NT2/D1 (cell line): Measurements from ENCODE around the gene TBC1D5.

Source experiments
- DNase-seq: peaks from one replicate; pipeline ENCODE4 v3.0.0-alpha.2; 2011; ENCODE audit warnings: low read depth, low spot score
- H3K27me3 ChIP-seq: 2 replicates; pipeline ENCODE4 v1.6.0; 2011; ENCODE audit warnings: mild to moderate bottlenecking; ENCODE audit not compliant: insufficient read length, insufficient read depth
- H3K36me3 ChIP-seq: 2 replicates; pipeline ENCODE4 v1.6.1; 2011; ENCODE audit warnings: mild to moderate bottlenecking, low read length, mixed read lengths; ENCODE audit not compliant: insufficient read depth, insufficient read length
- H3K4me1 ChIP-seq: 2 replicates; pipeline ENCODE4 v1.5.1; 2011; ENCODE audit not compliant: insufficient read depth, insufficient read length
- H3K4me3 ChIP-seq: 2 replicates; pipeline ENCODE4 v1.5.1; 2011; ENCODE audit warnings: low read depth; ENCODE audit not compliant: insufficient read length
- H3K9ac ChIP-seq: 2 replicates; pipeline ENCODE4 v1.6.0; 2011; ENCODE audit warnings: low read depth; ENCODE audit not compliant: insufficient read length
- H3K9me3 ChIP-seq: 2 replicates; pipeline ENCODE4 v1.5.1; 2011; ENCODE audit warnings: mild to moderate bottlenecking, low read length; ENCODE audit not compliant: insufficient read depth
- SUZ12 ChIP-seq: IDR thresholded peaks from 2 replicates; pipeline ENCODE4 v1.6.1; 2011; ENCODE audit not compliant: insufficient read length, insufficient read depth; ENCODE audit errors: extremely low read depth
- YY1 ChIP-seq: IDR thresholded peaks from 2 replicates; pipeline ENCODE4 v1.6.1; 2011; ENCODE audit not compliant: insufficient read length, insufficient read depth
- ZNF274 ChIP-seq: IDR thresholded peaks from 2 replicates; pipeline ENCODE4 v1.6.1; 2011; ENCODE audit warnings: mild to moderate bottlenecking, low read depth, low read length

Gene TBC1D5

DNA sequence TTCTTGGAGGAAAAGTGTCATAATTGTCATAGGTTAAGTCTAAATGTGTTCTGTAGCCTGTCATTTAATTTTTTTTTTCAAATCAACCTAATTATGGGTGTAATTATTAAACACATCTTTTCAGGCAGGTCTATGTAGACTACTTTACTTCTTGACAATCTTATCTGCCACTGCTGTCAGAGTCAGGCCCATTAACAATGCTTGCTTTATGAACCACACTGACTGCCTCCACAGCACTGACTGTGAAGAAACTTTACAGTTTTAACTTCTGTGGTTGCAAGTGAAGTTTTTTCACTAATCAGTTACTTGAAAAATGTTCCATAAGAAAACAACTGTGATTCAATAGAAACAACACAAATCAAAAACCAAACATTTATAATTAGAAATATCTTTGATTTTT is 449.9 kb downstream of the TBC1D5 start:
- no peak overlapping the region for H3K4me3 ChIP-seq
- peaks cover 2% of the 10 kb centered on the region for H3K4me1 ChIP-seq
- TF ChIP-seq YY1 (no peak), ZNF274 (no peak), SUZ12 (no peak)
- no peak overlapping the region for H3K9ac ChIP-seq
- DNase-seq: no peak
- no peaks in the 10 kb centered on the region for H3K9me3 ChIP-seq
- H3K36me3 ChIP-seq: no peaks in the 10 kb centered on the region
- H3K27me3 ChIP-seq: no peaks in the 10 kb centered on the region

DNA sequence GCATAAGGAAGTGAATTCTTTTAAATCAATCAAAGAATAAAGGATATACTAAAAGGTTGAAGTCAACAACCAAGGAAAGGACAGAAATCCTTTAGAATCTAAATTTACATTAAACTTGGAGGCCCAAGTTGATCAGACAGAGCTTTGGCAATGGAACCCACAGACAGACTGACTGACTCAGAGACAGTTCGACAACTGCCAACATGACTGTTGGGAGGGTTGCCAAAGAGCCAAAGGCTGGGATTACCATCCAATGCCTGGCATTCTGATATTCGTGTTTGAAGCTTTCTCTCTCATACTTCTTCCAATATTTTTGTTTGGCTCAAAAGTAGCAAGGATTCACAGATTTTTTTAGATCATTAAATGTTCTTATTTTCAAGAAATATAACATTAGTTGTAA is 451.5 kb downstream of the TBC1D5 start:
- TF ChIP-seq SUZ12 (no peak), YY1 (no peak), ZNF274 (no peak)
- H3K36me3 ChIP-seq: no peaks in the 10 kb centered on the region
- no peak for DNase-seq
- H3K9me3 ChIP-seq: no peaks in the 10 kb centered on the region
- H3K4me1 ChIP-seq: peaks cover 2% of the 10 kb centered on the region
- H3K27me3 ChIP-seq: no peaks in the 10 kb centered on the region
- H3K4me3 ChIP-seq: no peak overlapping the region
- H3K9ac ChIP-seq: no peak overlapping the region

DNA sequence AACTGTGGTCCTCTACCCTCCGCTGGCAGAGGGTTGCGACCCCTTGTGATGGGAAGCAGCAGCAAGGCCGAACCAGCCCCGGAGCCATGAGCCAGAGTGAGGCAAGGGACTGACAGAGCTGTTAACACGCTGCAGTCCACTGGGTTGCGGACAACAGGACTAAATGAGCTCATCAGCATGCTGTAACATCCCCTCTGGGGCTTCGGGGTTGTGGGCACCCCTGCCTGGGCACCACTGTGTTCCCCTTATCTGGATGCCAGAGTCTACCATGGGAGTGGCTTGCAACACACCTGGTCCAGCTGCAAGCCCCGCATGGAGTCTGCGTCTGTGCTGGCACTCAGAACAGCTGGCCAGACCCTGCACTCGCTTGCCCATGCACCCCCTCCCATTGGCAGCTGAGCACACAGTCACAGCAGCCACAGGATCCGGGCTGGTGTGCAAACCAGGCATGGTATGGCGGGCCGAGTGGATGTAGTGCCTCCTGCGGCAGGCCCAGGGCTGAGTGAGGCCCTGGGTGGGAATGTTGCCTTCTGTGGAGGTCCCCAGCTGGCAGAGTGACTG is 453.5 kb downstream of the TBC1D5 start:
- no peak for TF ChIP-seq SUZ12
- no peak for TF ChIP-seq YY1
- Histone ChIP-seq H3K9ac (no peak overlapping the region), H3K4me3 (no peak overlapping the region), H3K36me3 (no peaks in the 10 kb centered on the region), H3K4me1 (peaks cover 2% of the 10 kb centered on the region), H3K27me3 (no peaks in the 10 kb centered on the region), H3K9me3 (no peaks in the 10 kb centered on the region)
- DNase-seq: no peak

DNA sequence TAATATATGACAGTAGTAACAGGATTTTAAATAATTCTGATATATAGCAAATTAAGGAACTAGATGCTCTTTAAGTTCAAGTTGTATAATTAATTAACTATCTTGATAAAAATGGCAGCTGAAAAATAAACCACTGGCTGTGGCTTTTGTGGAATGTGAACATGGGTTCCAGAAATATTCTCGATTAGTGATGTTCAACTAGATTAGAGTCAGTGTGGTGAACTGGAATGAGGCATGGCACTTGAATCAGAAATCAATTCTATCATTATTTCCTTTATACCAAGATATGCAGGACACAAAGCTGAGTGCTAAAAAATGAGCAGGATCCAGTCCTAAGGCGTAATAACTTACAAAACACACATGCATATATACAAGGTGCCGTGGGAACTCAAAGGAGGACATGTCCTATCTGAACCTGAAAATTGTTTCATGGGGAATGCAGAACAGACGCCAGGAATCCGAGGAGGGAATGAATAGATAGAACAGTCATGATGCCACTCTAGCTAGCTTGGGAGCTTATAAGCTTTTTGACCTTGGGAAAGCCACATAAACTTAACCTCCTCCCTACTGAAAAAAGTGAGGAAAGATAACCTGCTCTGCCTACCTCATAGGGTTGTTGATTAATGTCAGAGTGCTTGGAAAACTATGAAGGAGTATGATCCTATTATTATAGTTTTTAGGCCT is 455.3 kb downstream of the TBC1D5 start:
- no peaks in the 10 kb centered on the region for H3K27me3 ChIP-seq
- no peak for TF ChIP-seq SUZ12
- no peak for TF ChIP-seq ZNF274
- no peak for TF ChIP-seq YY1
- no peaks in the 10 kb centered on the region for H3K36me3 ChIP-seq
- no peak overlapping the region for H3K9ac ChIP-seq
- no peak overlapping the region for H3K4me3 ChIP-seq
- peaks cover 2% of the 10 kb centered on the region for H3K4me1 ChIP-seq
- no peak for DNase-seq
- no peaks in the 10 kb centered on the region for H3K9me3 ChIP-seq

DNA sequence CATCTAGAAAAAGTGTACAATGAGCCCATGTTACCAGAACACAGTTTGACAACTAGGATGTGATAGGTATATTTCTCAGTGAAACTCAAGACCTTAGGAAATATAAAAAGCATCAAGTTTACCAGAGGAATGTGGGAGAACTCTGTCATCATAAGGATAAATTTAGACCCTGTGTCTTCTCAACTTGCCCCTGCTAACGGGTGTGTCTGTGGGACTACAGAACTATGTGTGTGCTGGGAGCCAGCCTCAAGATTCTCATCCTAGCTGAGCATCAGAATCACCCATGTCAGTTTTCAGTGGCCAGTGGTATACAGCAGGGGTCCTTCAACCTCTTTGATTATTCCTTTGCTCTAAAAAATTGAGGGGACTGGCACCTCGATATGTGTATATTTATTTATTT is 464.4 kb downstream of the TBC1D5 start:
- DNase-seq: no peak
- H3K36me3 ChIP-seq: no peaks in the 10 kb centered on the region
- H3K27me3 ChIP-seq: no peaks in the 10 kb centered on the region
- TF ChIP-seq ZNF274 (no peak), YY1 (no peak), SUZ12 (no peak)
- H3K9me3 ChIP-seq: no peaks in the 10 kb centered on the region
- H3K4me1 ChIP-seq: no peaks in the 10 kb centered on the region
- H3K4me3 ChIP-seq: no peak overlapping the region
- H3K9ac ChIP-seq: no peak overlapping the region

DNA sequence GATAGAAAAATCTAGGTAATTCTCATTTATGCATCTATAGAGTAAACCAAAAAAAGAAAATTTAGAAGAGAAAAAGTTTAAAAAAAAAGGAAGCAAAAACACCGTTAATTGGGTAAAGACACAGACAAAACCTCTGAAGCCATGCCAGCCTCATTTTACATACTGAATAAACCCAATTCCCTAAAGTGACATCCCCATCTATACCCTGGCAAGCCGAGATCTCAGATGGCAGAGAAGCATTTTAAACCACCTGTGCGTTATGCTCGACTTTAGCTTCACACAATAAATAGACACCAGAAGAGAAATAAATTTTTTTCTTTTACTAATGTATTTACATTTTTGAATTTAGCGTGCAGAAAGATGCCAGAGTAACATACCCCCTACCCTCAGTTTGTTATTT is 475.6 kb downstream of the TBC1D5 start:
- Histone ChIP-seq H3K4me1 (no peaks in the 10 kb centered on the region), H3K4me3 (no peak overlapping the region), H3K36me3 (no peaks in the 10 kb centered on the region), H3K9ac (no peak overlapping the region), H3K9me3 (no peaks in the 10 kb centered on the region), H3K27me3 (no peaks in the 10 kb centered on the region)
- no peak for TF ChIP-seq SUZ12
- no peak for TF ChIP-seq YY1
- no peak for TF ChIP-seq ZNF274
- DNase-seq: no peak

DNA sequence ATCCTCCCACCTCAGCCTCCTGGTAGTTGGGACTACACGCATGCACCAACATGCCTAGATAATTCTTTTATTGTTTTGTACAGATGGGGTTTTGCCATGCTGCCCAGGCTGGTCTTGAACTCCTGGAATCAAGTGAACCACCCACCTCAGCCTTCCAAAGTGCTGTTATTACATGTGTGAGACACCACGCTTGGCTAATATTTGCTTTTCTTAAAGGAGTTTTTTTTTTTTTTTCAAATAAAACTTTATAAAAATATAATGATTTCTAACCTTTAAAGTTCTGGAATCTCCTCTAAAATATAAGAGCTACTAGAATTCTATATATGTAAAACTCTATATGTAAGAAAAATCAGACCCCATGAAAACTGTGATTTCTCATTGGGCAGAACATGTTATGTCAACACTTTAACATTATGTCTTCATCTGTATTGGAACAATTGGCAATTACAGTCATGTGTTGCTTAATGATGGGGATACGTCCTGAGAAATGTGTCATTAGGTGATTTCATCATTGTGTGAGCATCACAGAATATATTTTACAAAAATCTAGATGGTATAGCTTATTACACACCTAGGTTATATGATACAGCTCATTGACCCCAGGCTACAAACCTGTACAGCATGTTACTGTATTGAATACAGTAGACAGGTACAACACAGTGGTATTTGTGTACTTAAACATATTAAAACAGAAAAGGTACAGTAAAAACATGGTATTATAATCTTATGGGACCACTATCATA is 480.6 kb downstream of the TBC1D5 start:
- no peak overlapping the region for H3K4me3 ChIP-seq
- no peaks in the 10 kb centered on the region for H3K4me1 ChIP-seq
- no peaks in the 10 kb centered on the region for H3K36me3 ChIP-seq
- TF ChIP-seq ZNF274 (no peak), YY1 (no peak), SUZ12 (no peak)
- H3K27me3 ChIP-seq: no peaks in the 10 kb centered on the region
- no peak overlapping the region for H3K9ac ChIP-seq
- H3K9me3 ChIP-seq: no peaks in the 10 kb centered on the region
- DNase-seq: no peak
